Neural cell (in vitro differentiated cells): Measurements from ENCODE around the gene NOL4L. TPM values are rescaled to one million over a fixed set of nuclear protein-coding genes. Genes with fewer than 3 reads are reported as not detected.

Experiments
- H2AFZ ChIP-seq: fragments of 200-600, 300-800 bp; sonication (generic), shearing (Covaris generic); 2 replicates; pipeline ENCODE4 v1.6.0; 2014; ENCODE audit warnings: low read depth, mild to moderate bottlenecking, antibody characterized with exemption, low read length, moderate library complexity
- H3F3A ChIP-seq: fragments of 200-600 bp; shearing (Covaris generic); 2 replicates; pipeline ENCODE4 v1.6.1; 2016; ENCODE audit warnings: mild to moderate bottlenecking, moderate library complexity, mixed read lengths, antibody characterized with exemption, low read length; ENCODE audit not compliant: insufficient read depth, poor library complexity, severe bottlenecking
- H3K27ac ChIP-seq: fragments of 200-600, 300-800 bp; sonication (generic), shearing (Covaris generic); 2 replicates; pipeline ENCODE4 v1.5.1; 2014; ENCODE audit warnings: mild to moderate bottlenecking, low read length, moderate library complexity
- H3K27me3 ChIP-seq: fragments of 300-800, 200-600 bp; sonication (generic), shearing (Covaris generic); 2 replicates; pipeline ENCODE4 v1.6.0; 2014; ENCODE audit warnings: mild to moderate bottlenecking, low read depth, low read length, moderate library complexity; ENCODE audit not compliant: insufficient read depth
- H3K36me3 ChIP-seq: fragments of 300-800, 200-600 bp; sonication (generic), shearing (Covaris generic); 2 replicates; pipeline ENCODE4 v1.5.1; 2014; ENCODE audit warnings: mild to moderate bottlenecking, antibody characterized with exemption, low read length, moderate library complexity; ENCODE audit not compliant: insufficient read depth
- H3K4me2 ChIP-seq: fragments of 300-800, 200-600 bp; sonication (generic), shearing (Covaris generic); 2 replicates; pipeline ENCODE4 v1.6.0; 2014; ENCODE audit warnings: mild to moderate bottlenecking, low read length
- H3K4me3 ChIP-seq: fragments of 300-800, 200-600 bp; sonication (generic), shearing (Covaris generic); 2 replicates; pipeline ENCODE4 v1.5.1; 2014; ENCODE audit warnings: mild to moderate bottlenecking, low read length, moderate library complexity
- H3K79me2 ChIP-seq: fragments of 200-600 bp; shearing (Covaris generic); replicated peaks from 2 replicates; pipeline ENCODE4 v1.6.0; 2014; ENCODE audit warnings: mild to moderate bottlenecking, low read length, moderate library complexity; ENCODE audit not compliant: insufficient read depth
- H3K9ac ChIP-seq: fragments of 300-800, 200-600 bp; sonication (generic), shearing (Covaris generic); 2 replicates; pipeline ENCODE4 v1.6.1; 2016; ENCODE audit warnings: mild to moderate bottlenecking, low read length, mixed read lengths
- H3K9me2 ChIP-seq: fragments of 200-600 bp; shearing (Covaris generic); 2 replicates; pipeline ENCODE4 v1.6.1; 2016; ENCODE audit warnings: mild to moderate bottlenecking, low read length, mixed read lengths; ENCODE audit not compliant: insufficient read depth
- H3K9me3 ChIP-seq: fragments of 200-600, 300-800 bp; sonication (generic), shearing (Covaris generic); 2 replicates; pipeline ENCODE4 v1.6.1; 2016; ENCODE audit warnings: mild to moderate bottlenecking, mixed run types, low read length, moderate library complexity, mixed read lengths
- H4K20me1 ChIP-seq: fragments of 200-600 bp; shearing (Covaris generic); 2 replicates; pipeline ENCODE4 v1.6.1; 2016; ENCODE audit warnings: mild to moderate bottlenecking, mixed run types; ENCODE audit not compliant: insufficient read depth
- CTCF ChIP-seq: fragments of 450-650 bp; IDR thresholded peaks from 2 replicates; pipeline ENCODE4 v1.5.1; 2014; ENCODE audit warnings: antibody characterized with exemption, mild to moderate bottlenecking, moderate library complexity; ENCODE audit not compliant: poor library complexity, severe bottlenecking
- EP300 ChIP-seq: fragments of 450-650 bp; conservative IDR thresholded peaks from 2 replicates; pipeline ENCODE4 v1.6.1; 2014; ENCODE audit warnings: antibody characterized with exemption, mild to moderate bottlenecking, moderate library complexity; ENCODE audit not compliant: poor library complexity, severe bottlenecking
- EZH2 ChIP-seq: fragments of 200-600, 300-800 bp; shearing (Covaris generic), sonication (generic); IDR thresholded peaks from 2 replicates; pipeline ENCODE4 v1.6.1; 2014; ENCODE audit warnings: antibody characterized with exemption, low read length, borderline replicate concordance, mild to moderate bottlenecking; ENCODE audit not compliant: insufficient read depth, poor library complexity, severe bottlenecking
- MXI1 ChIP-seq: fragments of 450-650 bp; conservative IDR thresholded peaks from 2 replicates; pipeline ENCODE4 v1.6.1; 2014; ENCODE audit warnings: antibody characterized with exemption, mild to moderate bottlenecking; ENCODE audit not compliant: poor library complexity, severe bottlenecking
- POLR2AphosphoS5 ChIP-seq: IDR thresholded peaks from 2 replicates; pipeline ENCODE4 v1.6.1; 2012
- RAD21 ChIP-seq: fragments of 450-650 bp; conservative IDR thresholded peaks from 2 replicates; pipeline ENCODE4 v1.6.1; 2014; ENCODE audit warnings: antibody characterized with exemption, mild to moderate bottlenecking, moderate library complexity
- SMC3 ChIP-seq: fragments of 450-650 bp; conservative IDR thresholded peaks from 2 replicates; pipeline ENCODE4 v1.6.1; 2014; ENCODE audit warnings: antibody characterized with exemption, mild to moderate bottlenecking, moderate library complexity; ENCODE audit not compliant: poor library complexity
- TAF1 ChIP-seq: IDR thresholded peaks from 2 replicates; pipeline ENCODE4 v1.6.1; 2012; ENCODE audit warnings: low read depth
- polyA plus RNA-seq: library from polyadenylated mRNA; depleted of rRNA; stranded (reverse); fragments of >200 nt; gene quantifications from 2 replicates; pipeline ENCODE4 v1.2.3, GENCODE V29; 2014
- TF ChIP-seq, protein P1 (sequence below): IDR thresholded peaks from 2 replicates; pipeline ENCODE4 v1.6.1; 2012; ENCODE audit warnings: borderline replicate concordance

Gene NOL4L
- polyA plus RNA-seq, 1 donor from 2014 or later: 20.4 TPM

GRCh38 chr20:32461836-32462600, 123.1 kb downstream of the NOL4L start:
- no peak overlapping the region for H3K9ac ChIP-seq

DNA sequence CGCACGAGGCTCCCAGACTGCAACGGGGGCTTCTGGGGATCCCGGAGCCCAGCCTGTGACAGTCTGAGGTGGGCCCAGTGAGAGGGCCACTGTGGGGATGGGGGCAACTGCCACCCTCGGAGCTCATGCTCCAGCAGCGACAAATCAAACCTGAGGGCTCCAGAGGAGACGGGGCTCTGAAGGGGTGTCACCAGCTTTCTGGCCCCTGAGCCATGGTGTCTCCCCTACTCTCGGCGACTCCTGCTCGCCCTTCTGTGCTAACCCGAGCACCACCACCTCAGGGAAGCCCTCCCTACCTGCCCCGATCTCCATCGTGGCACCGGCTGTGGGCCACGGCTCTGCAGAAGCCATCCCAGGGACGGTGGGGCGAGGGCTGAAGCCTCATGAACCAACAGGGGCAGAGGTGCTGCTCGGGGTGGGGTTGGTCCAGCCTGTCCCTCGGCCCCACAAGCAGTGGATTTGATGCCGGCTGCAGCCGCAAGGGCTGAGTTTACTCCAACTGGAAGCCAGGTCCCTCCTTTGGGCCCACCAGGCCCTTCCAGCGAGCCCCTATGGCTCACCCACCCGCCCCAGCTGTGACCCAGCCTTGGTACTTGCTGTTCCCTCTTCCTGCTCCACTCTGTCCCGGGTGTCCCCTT, 124.3 kb downstream of the NOL4L start:
- Histone ChIP-seq H2AFZ (no peak overlapping the region), H4K20me1 (peaks cover 32% of the 10 kb centered on the region), H3K27ac (no peak overlapping the region), H3K9me2 (no peaks in the 10 kb centered on the region), H3K27me3 (no peaks in the 10 kb centered on the region), H3K79me2 (peaks cover 24% of the 10 kb centered on the region), H3K36me3 (no peaks in the 10 kb centered on the region), H3F3A (no peaks in the 10 kb centered on the region), H3K4me2 (no peak overlapping the region), H3K4me3 (no peak overlapping the region), H3K9me3 (no peaks in the 10 kb centered on the region), H3K9ac (no peak overlapping the region)
- TF ChIP-seq, protein P1, sequence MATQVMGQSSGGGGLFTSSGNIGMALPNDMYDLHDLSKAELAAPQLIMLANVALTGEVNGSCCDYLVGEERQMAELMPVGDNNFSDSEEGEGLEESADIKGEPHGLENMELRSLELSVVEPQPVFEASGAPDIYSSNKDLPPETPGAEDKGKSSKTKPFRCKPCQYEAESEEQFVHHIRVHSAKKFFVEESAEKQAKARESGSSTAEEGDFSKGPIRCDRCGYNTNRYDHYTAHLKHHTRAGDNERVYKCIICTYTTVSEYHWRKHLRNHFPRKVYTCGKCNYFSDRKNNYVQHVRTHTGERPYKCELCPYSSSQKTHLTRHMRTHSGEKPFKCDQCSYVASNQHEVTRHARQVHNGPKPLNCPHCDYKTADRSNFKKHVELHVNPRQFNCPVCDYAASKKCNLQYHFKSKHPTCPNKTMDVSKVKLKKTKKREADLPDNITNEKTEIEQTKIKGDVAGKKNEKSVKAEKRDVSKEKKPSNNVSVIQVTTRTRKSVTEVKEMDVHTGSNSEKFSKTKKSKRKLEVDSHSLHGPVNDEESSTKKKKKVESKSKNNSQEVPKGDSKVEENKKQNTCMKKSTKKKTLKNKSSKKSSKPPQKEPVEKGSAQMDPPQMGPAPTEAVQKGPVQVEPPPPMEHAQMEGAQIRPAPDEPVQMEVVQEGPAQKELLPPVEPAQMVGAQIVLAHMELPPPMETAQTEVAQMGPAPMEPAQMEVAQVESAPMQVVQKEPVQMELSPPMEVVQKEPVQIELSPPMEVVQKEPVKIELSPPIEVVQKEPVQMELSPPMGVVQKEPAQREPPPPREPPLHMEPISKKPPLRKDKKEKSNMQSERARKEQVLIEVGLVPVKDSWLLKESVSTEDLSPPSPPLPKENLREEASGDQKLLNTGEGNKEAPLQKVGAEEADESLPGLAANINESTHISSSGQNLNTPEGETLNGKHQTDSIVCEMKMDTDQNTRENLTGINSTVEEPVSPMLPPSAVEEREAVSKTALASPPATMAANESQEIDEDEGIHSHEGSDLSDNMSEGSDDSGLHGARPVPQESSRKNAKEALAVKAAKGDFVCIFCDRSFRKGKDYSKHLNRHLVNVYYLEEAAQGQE: no peak
- TF ChIP-seq TAF1 (no peak), RAD21 (no peak), CTCF (no peak), POLR2AphosphoS5 (no peak)

More at GRCh38 chr20:32461836-32462600, 123.1 kb downstream of the NOL4L start:
- Histone ChIP-seq H3K79me2 (peaks cover 21% of the 10 kb centered on the region), H3K27ac (no peak overlapping the region), H3F3A (no peaks in the 10 kb centered on the region), H3K9me2 (no peaks in the 10 kb centered on the region), H3K36me3 (no peaks in the 10 kb centered on the region), H3K4me2 (no peak overlapping the region), H4K20me1 (peaks cover 28% of the 10 kb centered on the region), H3K4me3 (no peak overlapping the region), H3K9me3 (no peaks in the 10 kb centered on the region), H3K27me3 (no peaks in the 10 kb centered on the region), H2AFZ (no peak overlapping the region)
- TF ChIP-seq POLR2AphosphoS5: no peak
- no peak for TF ChIP-seq RAD21
- no peak for TF ChIP-seq EZH2
- TF ChIP-seq EP300: no peak
- TF ChIP-seq CTCF: no peak
- TF ChIP-seq, protein P1: no peak
- TF ChIP-seq MXI1: no peak
- TF ChIP-seq TAF1: no peak
- TF ChIP-seq SMC3: no peak
